GM10248 (cell line): ENCODE results near the gene DSCAM.

Source experiments
- CTCF ChIA-PET: fragments of 300-600 bp; sonication (Branson Sonifier 250); formaldehyde crosslinking; extraction: SDS; loops from one replicate; lab custom pipeline; 2021; ENCODE audit warnings: antibody characterized with exemption; lab: Yijun Ruan, JAX
- POLR2A ChIA-PET: fragments of 350-650 bp; sonication (Branson Sonifier 250); formaldehyde crosslinking; extraction: SDS; loops from one replicate; lab custom pipeline; 2020; ENCODE audit warnings: antibody characterized with exemption; lab: Yijun Ruan, JAX
- DNase-seq: peaks from one replicate; pipeline ENCODE4 v3.0.0; 2012; ENCODE audit errors: extremely low spot score
- TF ChIP-seq, protein P1 (sequence below): IDR thresholded peaks from 2 replicates; pipeline ENCODE4 v1.5.1; 2012; ENCODE audit warnings: mild to moderate bottlenecking, low read depth; ENCODE audit errors: extremely low read depth, missing control alignments, control extremely low read depth

The DSCAM gene

DNA sequence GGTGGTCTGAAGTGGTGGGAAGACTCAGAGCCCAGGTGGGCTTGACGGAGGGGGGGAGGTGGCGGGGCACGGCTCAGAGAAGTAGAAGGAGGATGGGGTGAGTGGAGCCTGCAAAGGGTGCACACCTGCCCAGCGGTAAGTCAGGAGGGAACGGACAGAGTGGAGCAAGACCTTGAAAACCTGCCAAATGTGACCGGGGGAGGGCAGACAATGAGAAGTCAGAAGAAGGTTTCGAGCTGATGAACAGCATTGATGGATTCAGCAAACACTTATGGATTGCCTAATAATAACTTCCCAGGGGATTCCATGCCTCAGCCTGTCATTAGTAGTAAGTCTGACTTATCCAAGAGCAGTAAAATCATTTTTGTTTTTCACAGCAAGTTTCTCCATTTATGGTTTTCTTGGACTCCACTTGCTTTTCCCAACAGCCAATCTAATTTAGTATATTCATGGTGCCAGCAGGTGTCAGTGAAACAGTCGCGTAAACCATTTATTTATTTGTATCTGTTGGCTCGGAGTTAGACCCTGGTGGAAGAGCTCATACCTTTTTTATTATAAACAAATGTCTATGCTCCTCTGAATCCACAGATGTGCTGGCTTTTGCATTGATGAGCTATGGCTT is 700.6 kb downstream of the DSCAM start:
- POLR2A ChIA-PET, result no interaction called here
- TF ChIP-seq, protein P1, sequence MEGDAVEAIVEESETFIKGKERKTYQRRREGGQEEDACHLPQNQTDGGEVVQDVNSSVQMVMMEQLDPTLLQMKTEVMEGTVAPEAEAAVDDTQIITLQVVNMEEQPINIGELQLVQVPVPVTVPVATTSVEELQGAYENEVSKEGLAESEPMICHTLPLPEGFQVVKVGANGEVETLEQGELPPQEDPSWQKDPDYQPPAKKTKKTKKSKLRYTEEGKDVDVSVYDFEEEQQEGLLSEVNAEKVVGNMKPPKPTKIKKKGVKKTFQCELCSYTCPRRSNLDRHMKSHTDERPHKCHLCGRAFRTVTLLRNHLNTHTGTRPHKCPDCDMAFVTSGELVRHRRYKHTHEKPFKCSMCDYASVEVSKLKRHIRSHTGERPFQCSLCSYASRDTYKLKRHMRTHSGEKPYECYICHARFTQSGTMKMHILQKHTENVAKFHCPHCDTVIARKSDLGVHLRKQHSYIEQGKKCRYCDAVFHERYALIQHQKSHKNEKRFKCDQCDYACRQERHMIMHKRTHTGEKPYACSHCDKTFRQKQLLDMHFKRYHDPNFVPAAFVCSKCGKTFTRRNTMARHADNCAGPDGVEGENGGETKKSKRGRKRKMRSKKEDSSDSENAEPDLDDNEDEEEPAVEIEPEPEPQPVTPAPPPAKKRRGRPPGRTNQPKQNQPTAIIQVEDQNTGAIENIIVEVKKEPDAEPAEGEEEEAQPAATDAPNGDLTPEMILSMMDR, result no peak
- CTCF ChIA-PET, result interaction anchor here (1.5 to 1.6 kb wide), 2 partner anchors 12 to 19 kb away, joined by 3 to 5 read pairs; no protein-coding TSS in a partner anchor
- DNase-seq, result no peak

DNA sequence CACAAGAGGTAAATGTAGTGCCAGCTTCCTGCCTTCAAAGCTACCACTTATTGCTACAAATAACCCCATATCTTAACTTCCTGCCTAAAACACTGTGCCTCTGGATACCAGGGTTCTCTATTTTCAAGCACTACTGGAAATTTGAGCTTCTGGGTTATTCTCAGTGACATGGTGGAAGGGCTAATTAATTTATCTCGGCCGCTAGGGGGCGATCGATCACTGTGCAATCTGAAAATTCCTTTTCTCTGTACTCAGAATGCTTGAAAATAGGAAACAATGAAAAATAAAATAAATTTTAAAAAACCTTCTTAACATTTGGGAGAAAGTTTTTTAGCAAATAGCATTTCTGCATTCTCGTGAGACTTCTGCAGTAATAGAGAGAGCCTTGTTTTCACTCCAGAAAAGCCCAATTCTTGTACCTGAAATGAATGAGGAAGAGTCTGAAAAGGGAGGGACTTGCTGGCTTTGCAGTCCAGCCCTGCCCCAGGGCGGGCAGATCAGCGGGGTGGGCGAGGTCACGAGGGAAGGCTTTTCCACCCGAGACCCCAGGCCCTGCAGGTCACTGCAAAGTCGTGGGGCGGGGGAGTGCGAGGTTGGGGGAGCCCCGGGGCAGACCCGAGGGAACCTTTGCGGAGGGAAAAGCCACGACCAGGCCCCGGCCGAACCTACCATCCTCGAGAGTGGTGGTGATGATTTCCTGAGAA is 703.0 kb downstream of the DSCAM start:
- POLR2A ChIA-PET, result no interaction called here
- TF ChIP-seq, protein P1, result peak; percentile 52
- CTCF ChIA-PET, result interaction anchor here (0.9 kb wide), 1 partner anchor 120 kb away, joined by 3 read pairs; no protein-coding TSS in a partner anchor
- DNase-seq, result peak; percentile 27

GRCh38 chr21:40141621-40142020 is 705.3 kb downstream of the DSCAM start:
- ChIA-PET CTCF (no interaction called here), POLR2A (no interaction called here)
- DNase-seq, result no peak
- TF ChIP-seq, protein P1, result no peak

DNA sequence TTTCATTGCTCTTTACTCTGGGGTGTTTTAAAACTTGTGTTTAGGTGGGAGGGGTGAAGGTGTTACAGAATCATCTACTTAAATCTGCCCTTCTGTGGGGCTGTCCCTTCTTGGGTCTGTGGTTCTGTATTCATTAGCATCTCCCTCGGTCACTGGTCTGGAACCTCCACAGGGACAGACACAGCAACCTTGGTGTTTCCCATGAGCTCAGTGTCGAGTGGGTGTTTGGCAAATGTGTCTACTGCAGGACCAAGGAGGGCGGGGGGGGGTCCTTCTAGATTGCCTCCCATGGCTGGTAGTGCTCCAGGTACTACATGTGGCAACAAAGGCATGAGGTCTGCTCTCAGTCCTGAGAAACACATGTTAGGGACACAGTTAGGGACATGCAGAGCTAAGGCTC is 706.3 kb downstream of the DSCAM start:
- CTCF ChIA-PET, result no interaction called here
- POLR2A ChIA-PET, result no interaction called here

DNA sequence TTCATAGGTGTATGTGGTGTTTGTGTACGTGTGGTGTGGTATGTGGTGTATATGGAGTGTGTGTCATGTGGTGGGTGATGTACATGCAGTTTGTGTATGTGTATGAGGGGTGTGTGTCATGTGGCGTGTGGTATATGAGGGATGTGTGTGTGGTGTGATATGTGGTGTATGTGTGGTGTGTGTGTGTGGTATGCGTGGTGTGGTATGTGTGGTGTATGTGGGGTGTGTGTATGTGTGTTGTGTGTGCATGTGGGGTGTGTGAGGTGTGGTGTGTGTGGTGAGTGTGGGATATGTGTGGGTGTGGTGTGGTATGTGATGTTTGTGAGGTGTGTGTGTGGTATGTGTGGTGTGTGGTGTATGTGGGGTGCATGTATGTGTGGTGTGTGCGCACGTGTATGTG is 707.3 kb downstream of the DSCAM start:
- CTCF ChIA-PET, result no interaction called here
- no peak for DNase-seq
- POLR2A ChIA-PET, result no interaction called here
- TF ChIP-seq, protein P1, result no peak

More for the DNA sequence above, 706.3 kb downstream of the DSCAM start:
- TF ChIP-seq, protein P1, result no peak
- no peak for DNase-seq

GRCh38 chr21:40136571-40136970 is 710.4 kb downstream of the DSCAM start:
- CTCF ChIA-PET, result no interaction called here
- TF ChIP-seq, protein P1, result no peak
- POLR2A ChIA-PET, result no interaction called here
- no peak for DNase-seq
